Stimulated activated CD8-positive, alpha-beta memory T cell treated with anti-CD3 and anti-CD28 coated beads, Interleukin-2, amount 100 ng/mL, for 48 hours (primary cell): Measurements from ENCODE around the gene DCPS.
"Not testable (repeated sequence)": the region's sequence is repeated elsewhere in the genome, so short reads cannot be mapped to it uniquely, and the experiment has no call there.

Source experiments
- DNase-seq, 2 donors: peaks; one replicate each; pipeline ENCODE4 v3.0.0-alpha.2; 2020; ENCODE audit warnings: low read depth in 2 of 2

Gene DCPS

GRCh38 chr11:126303623-126304456 is at the start of gene DCPS:
TSS of gene DCPS (plus strand) at chr11:126304060. CDS start at chr11:126304081, 21 bp downstream.
- peak; percentile 78 to 87 for DNase-seq

GRCh38 chr11:126254819-126255218 is 49.0 kb upstream of the DCPS start:
- no peak for DNase-seq

GRCh38 chr11:126255507-126255906 is 48.4 kb upstream of the DCPS start:
- not testable (repeated sequence) for DNase-seq

- no peak for DNase-seq
These were observed 47.6 kb upstream of the DCPS start for GRCh38 chr11:126256216-126256615.

- no peak for DNase-seq
These were observed 46.7 kb upstream of the DCPS start for GRCh38 chr11:126257144-126257543.

GRCh38 chr11:126257764-126258163 is 46.1 kb upstream of the DCPS start:
- no peak for DNase-seq

GRCh38 chr11:126262216-126262615 is 41.6 kb upstream of the DCPS start:
- DNase-seq: no peak

GRCh38 chr11:126263489-126263888 is 40.4 kb upstream of the DCPS start:
- DNase-seq: no peak

GRCh38 chr11:126265811-126266210 is 38.0 kb upstream of the DCPS start:
- DNase-seq: no peak

GRCh38 chr11:126267650-126268049 is 36.2 kb upstream of the DCPS start:
- DNase-seq: no peak

- no peak for DNase-seq
These were observed 35.5 kb upstream of the DCPS start for GRCh38 chr11:126268361-126268707.

GRCh38 chr11:126268708-126269579 is 34.9 kb upstream of the DCPS start, which contains the start of the genes FOXRED1 and SRPRA:
TSS of gene FOXRED1 (plus strand) at chr11:126269154. CDS start at chr11:126269207, 53 bp downstream.
TSS of gene SRPRA (minus strand) at chr11:126268895. CDS start at chr11:126268804, 91 bp downstream.
- peak; percentile 99 to 100 for DNase-seq

GRCh38 chr11:126277322-126277721 is 26.5 kb upstream of the DCPS start:
- no peak for DNase-seq

- no peak for DNase-seq
These were observed 26.1 kb upstream of the DCPS start for GRCh38 chr11:126277780-126278179.

- no peak for DNase-seq
These were observed 24.7 kb upstream of the DCPS start for GRCh38 chr11:126279191-126279590.

GRCh38 chr11:126280595-126280994 is 23.3 kb upstream of the DCPS start:
- DNase-seq: no peak

- no peak for DNase-seq
These were observed 22.6 kb upstream of the DCPS start for GRCh38 chr11:126281245-126281644.

- DNase-seq: no peak
These were observed 22.1 kb upstream of the DCPS start for GRCh38 chr11:126281666-126282175.

GRCh38 chr11:126282361-126282735 is 21.5 kb upstream of the DCPS start:
- no peak for DNase-seq

GRCh38 chr11:126282736-126283591 is 20.9 kb upstream of the DCPS start, which contains the start of gene TIRAP:
TSS of gene TIRAP (plus strand) at chr11:126283093. CDS start at chr11:126290895, 7,802 bp downstream.
- peak in 1 of 2 donors; percentile 40 for DNase-seq

- DNase-seq: peak; percentile 69 to 81
These were observed 19.0 kb upstream of the DCPS start for GRCh38 chr11:126284829-126285228.
